ENCODE data around the gene PICALM.
"Not testable (repeated sequence)": the region's sequence is repeated elsewhere in the genome, so short reads cannot be mapped to it uniquely, and the experiment has no call there.

The PICALM gene

GRCh38 chr11:86068951-86069407 lies at the start of gene PICALM:
TSS of gene PICALM (minus strand) at chr11:86069084. CDS start at chr11:86068780, 304 bp downstream.
- peak; percentile 98 to 100 (median 100) for DNase-seq

- no peak for DNase-seq
Observed at GRCh38 chr11:86118253-86118652, 49.4 kb upstream of the PICALM start.

GRCh38 chr11:86117712-86118063 lies 48.8 kb upstream of the PICALM start:
- no peak for DNase-seq

- peak in 2 of 3 experiments; percentile 15 to 37 for DNase-seq
Observed at GRCh38 chr11:86117001-86117711, 48.3 kb upstream of the PICALM start.

- peak in 2 of 3 experiments; percentile 6 to 49 for DNase-seq
Observed at GRCh38 chr11:86116386-86116726, 47.5 kb upstream of the PICALM start.

GRCh38 chr11:86115542-86116385 lies 46.9 kb upstream of the PICALM start:
- DNase-seq = no peak

GRCh38 chr11:86108890-86109638 lies 40.2 kb upstream of the PICALM start:
- no peak for DNase-seq

GRCh38 chr11:86108191-86108590 lies 39.3 kb upstream of the PICALM start:
- DNase-seq = no peak

- no peak for DNase-seq
Observed at GRCh38 chr11:86106916-86107315, 38.0 kb upstream of the PICALM start.

- not testable (repeated sequence) for DNase-seq
Observed at GRCh38 chr11:86106031-86106430, 37.1 kb upstream of the PICALM start.

GRCh38 chr11:86105601-86106000 lies 36.7 kb upstream of the PICALM start:
- DNase-seq = not testable (repeated sequence)

- no peak for DNase-seq
Observed at GRCh38 chr11:86103808-86104207, 34.9 kb upstream of the PICALM start.

GRCh38 chr11:86101941-86102407 lies 33.1 kb upstream of the PICALM start:
- DNase-seq = peak in 2 of 3 experiments; percentile 13 to 71

- peak in 1 of 3 experiments; percentile 51 for DNase-seq
Observed at GRCh38 chr11:86101493-86101892, 32.6 kb upstream of the PICALM start.

- DNase-seq = no peak
Observed at GRCh38 chr11:86099874-86100273, 31.0 kb upstream of the PICALM start.

- DNase-seq = no peak
Observed at GRCh38 chr11:86097980-86098379, 29.1 kb upstream of the PICALM start.

- no peak for DNase-seq
Observed at GRCh38 chr11:86091566-86091965, 22.7 kb upstream of the PICALM start.

GRCh38 chr11:86091086-86091485 lies 22.2 kb upstream of the PICALM start:
- no peak for DNase-seq

- no peak for DNase-seq
Observed at GRCh38 chr11:86089659-86090058, 20.8 kb upstream of the PICALM start.

GRCh38 chr11:86087688-86088087 lies 18.8 kb upstream of the PICALM start:
- DNase-seq = not testable (repeated sequence)

GRCh38 chr11:86087256-86087655 lies 18.4 kb upstream of the PICALM start:
- no peak for DNase-seq

GRCh38 chr11:86081455-86081854 lies 12.6 kb upstream of the PICALM start:
- DNase-seq = no peak

GRCh38 chr11:86079421-86079820 lies 10.5 kb upstream of the PICALM start:
- no peak for DNase-seq

Data from NCI-H1417 (cell line).